K562 (cell line): Measurements from ENCODE around the gene TAS2R43. TPM values are rescaled to one million over a fixed set of nuclear protein-coding genes. Genes with fewer than 3 reads are reported as not detected.

Experiments used
- ATAC-seq: fragments of 200-7000 bp; cut with Tn5 transposase; 3 replicates; pipeline ENCODE4 v1.9.1; 2020; ENCODE audit warnings: moderate library complexity
- BruUV-seq: library from RNA; stranded (reverse); fragments of 400-500 nt; replicated peaks from 2 replicates; lab custom pipeline; 2021; lab: Mats Ljungman, UMichigan
- CTCF ChIA-PET: fragments of 300-600 bp; formaldehyde crosslinking; extraction: SDS; loops from one replicate; lab custom pipeline; 2021; ENCODE audit warnings: low intra/inter-chr PET ratio; lab: Yijun Ruan, JAX
- POLR2A ChIA-PET: fragments of 300-600, 350-650 bp; sonication (Branson Sonifier 250); formaldehyde crosslinking; extraction: SDS; loops from one replicate; lab custom pipeline; 2021; ENCODE audit warnings: antibody characterized with exemption, inconsistent platforms; lab: Yijun Ruan, JAX
- DNase-seq, 4 experiments: peaks; one replicate each; pipeline versions ENCODE4 v3.0.0 to v3.0.0-alpha.2; 2011 to 2018; ENCODE audit warnings: low spot score in 3 of 4, mixed read lengths in 3 of 4; ENCODE audit errors: extremely low read depth in 1 of 4
- FAIRE-seq: peaks from 2 replicates; lab custom pipeline; 2011; peaks lifted over from hg19 to GRCh38; lab: Jason Lieb, UNC
- H2AFZ ChIP-seq: 2 replicates; pipeline ENCODE4 v1.6.0; 2011; ENCODE audit warnings: low read depth, low read length, control low read depth, inconsistent platforms
- H3K27ac ChIP-seq: fragments of 200-600 bp; 3 replicates; pipeline ENCODE4 v1.8.0; 2011; ENCODE audit warnings: low read depth, mild to moderate bottlenecking, control low read depth, inconsistent platforms, low read length, moderate library complexity, mixed read lengths; ENCODE audit errors: extremely low read depth
- H3K27me3 ChIP-seq, 2 experiments: fragments of 300-600 bp in 1 of 2; 2 replicates in 1 of 2; 3 replicates in 1 of 2; pipeline versions ENCODE4 v1.6.0 to v1.8.0; 2011; ENCODE audit warnings: inconsistent platforms in 2 of 2, low read length in 2 of 2, mild to moderate bottlenecking in 1 of 2, mixed read lengths in 1 of 2, moderate library complexity in 1 of 2; ENCODE audit not compliant: control insufficient read depth in 2 of 2, insufficient read depth in 2 of 2
- H3K36me3 ChIP-seq: fragments of 300-600 bp; 3 replicates; pipeline ENCODE4 v1.8.0; 2011; ENCODE audit warnings: mild to moderate bottlenecking, low read length, inconsistent platforms; ENCODE audit not compliant: control insufficient read depth, insufficient read depth
- H3K4me1 ChIP-seq, 2 experiments: fragments of 200-600 bp in 1 of 2; replicated peaks in 1 of 2; 2 replicates in 1 of 2; 3 replicates in 1 of 2; pipeline versions ENCODE4 v1.5.1 to v1.8.0; 2011; ENCODE audit warnings: inconsistent platforms in 2 of 2, low read length in 2 of 2, mild to moderate bottlenecking in 1 of 2, mixed read lengths in 1 of 2, moderate library complexity in 1 of 2; ENCODE audit not compliant: control insufficient read depth in 2 of 2, insufficient read depth in 2 of 2
- H3K4me2 ChIP-seq: 2 replicates; pipeline ENCODE4 v1.6.1; 2011; ENCODE audit warnings: low read length, control low read depth, inconsistent platforms, mixed read lengths; ENCODE audit not compliant: insufficient read depth
- H3K4me3 ChIP-seq: fragments of 200-600 bp; sonication (generic), shearing (Covaris generic); 2 replicates; pipeline ENCODE4 v1.5.1; 2016; ENCODE audit warnings: control low read depth, inconsistent platforms
- H3K79me2 ChIP-seq: fragments of 200-600 bp; 3 replicates; pipeline ENCODE4 v1.8.0; 2011; ENCODE audit warnings: low read length, inconsistent platforms; ENCODE audit not compliant: control insufficient read depth, insufficient read depth
- H3K9ac ChIP-seq, 2 experiments: 2 replicates each; pipeline versions ENCODE4 v1.6.0 to v1.6.1; 2011; ENCODE audit warnings: low read depth in 2 of 2, low read length in 2 of 2, control low read depth in 1 of 2, inconsistent platforms in 1 of 2, mild to moderate bottlenecking in 1 of 2, mixed read lengths in 1 of 2; ENCODE audit not compliant: insufficient read depth in 1 of 2
- H3K9me1 ChIP-seq: one replicate; pipeline ENCODE4 v1.6.0; 2011; ENCODE audit warnings: inconsistent platforms, mild to moderate bottlenecking, low read length, moderate library complexity; ENCODE audit not compliant: control insufficient read depth, insufficient read depth
- H3K9me3 ChIP-seq: replicated peaks from 2 replicates; pipeline ENCODE4 v1.5.1; 2011; ENCODE audit warnings: low read depth, low read length, inconsistent platforms; ENCODE audit not compliant: control insufficient read depth, insufficient read depth
- H4K20me1 ChIP-seq: replicated peaks from 2 replicates; pipeline ENCODE4 v1.6.1; 2011; ENCODE audit warnings: low read length, inconsistent platforms, mixed read lengths; ENCODE audit not compliant: control insufficient read depth, insufficient read depth
- ARNT ChIP-seq, 2 experiments: fragments of 450-650 bp; IDR thresholded peaks; 2 replicates each; pipeline ENCODE4 v1.6.1; 2016; ENCODE audit warnings: mild to moderate bottlenecking in 1 of 2
- CEBPZ ChIP-seq: fragments of 150-350 bp; IDR thresholded peaks from 2 replicates; pipeline ENCODE4 v1.6.1; 2014; ENCODE audit warnings: low read depth, mild to moderate bottlenecking, low read length, borderline replicate concordance
- CREB1 ChIP-seq, 2 experiments: sonication (generic) in 1 of 2; formaldehyde crosslinking in 1 of 2; IDR thresholded peaks; 2 replicates each; pipeline versions ENCODE4 v1.6.1 to v1.8.0; 2012 to 2022; ENCODE audit warnings: inconsistent platforms in 1 of 2, mild to moderate bottlenecking in 1 of 2, missing genetic modification reagents in 1 of 2, moderate library complexity in 1 of 2
- LARP7 ChIP-seq: fragments of 450-650 bp; IDR thresholded peaks from 2 replicates; pipeline ENCODE4 v1.6.1; 2016
- NCOA1 ChIP-seq: fragments of 450-650 bp; IDR thresholded peaks from 2 replicates; pipeline ENCODE4 v1.6.1; 2016; ENCODE audit warnings: low read depth
- POLR2A ChIP-seq: fragments of 450-650 bp; conservative IDR thresholded peaks from 2 replicates; pipeline ENCODE4 v1.6.1; 2016
- RBM14 ChIP-seq: fragments of 200-400 bp; formaldehyde crosslinking; IDR thresholded peaks from 2 replicates; pipeline ENCODE4 v1.6.1; 2018; ENCODE audit warnings: low read depth, mild to moderate bottlenecking, low read length, moderate library complexity, borderline replicate concordance; ENCODE audit not compliant: insufficient read depth
- RBM17 ChIP-seq: fragments of 200-400 bp; formaldehyde crosslinking; IDR thresholded peaks from 2 replicates; pipeline ENCODE4 v1.6.1; 2017; ENCODE audit warnings: low read depth, mild to moderate bottlenecking, low read length, borderline replicate concordance
- RHOXF2B ChIP-seq: fragments of 250-450 bp; sonication (Bioruptor Pico); conservative IDR thresholded peaks from 2 replicates; pipeline ENCODE4 v1.5.1; 2021
- SMARCA5 ChIP-seq: fragments of 450-650 bp; IDR thresholded peaks from 2 replicates; pipeline ENCODE4 v1.6.1; 2016
- SRSF7 ChIP-seq: fragments of 200-400 bp; formaldehyde crosslinking; optimal IDR thresholded peaks from 2 replicates; pipeline ENCODE3; 2017; ENCODE audit warnings: mild to moderate bottlenecking, low read depth, low read length
- XRCC4 ChIP-seq: IDR thresholded peaks from one replicate; pipeline ENCODE4 v1.6.1; 2011; ENCODE audit not compliant: insufficient read depth, insufficient read length; ENCODE audit errors: extremely low read depth
- ZBTB8A ChIP-seq: fragments of 450-650 bp; IDR thresholded peaks from 2 replicates; pipeline ENCODE4 v1.6.1; 2018; ENCODE audit warnings: mild to moderate bottlenecking, moderate library complexity; ENCODE audit not compliant: partially characterized antibody
- ZNF699 ChIP-seq: fragments of 250-450 bp; sonication (Bioruptor Pico); IDR thresholded peaks from 2 replicates; pipeline ENCODE4 v1.8.0; 2021; ENCODE audit warnings: mild to moderate bottlenecking, moderate library complexity; ENCODE audit not compliant: insufficient replicate concordance
- ZNF780A ChIP-seq: fragments of 250-450 bp; sonication (Bioruptor Pico); IDR thresholded peaks from 2 replicates; pipeline ENCODE4 v1.5.0; 2021; ENCODE audit warnings: mild to moderate bottlenecking
- WGBS: fragments of 100-300 bp; shearing (Covaris generic); methylation state at CpG from one replicate; pipeline ENCODE4 v1.1.6; 2016; ENCODE audit warnings: low coverage, mixed read lengths; ENCODE audit not compliant: insufficient coverage; ENCODE audit errors: missing lambda C conversion rate; 5-methylcytosine and 5-hydroxymethylcytosine counted together
- in situ Hi-C: fragments of 300-500 bp; cut with MboI; formaldehyde crosslinking; loops from 4 replicates; pipeline ENCODE4 v1.15.0; 2018; ENCODE audit warnings: inconsistent platforms, mixed read lengths
- intact Hi-C: fragments of 100-400 bp; cut with micrococcal nuclease; formaldehyde crosslinking; loops from 2 replicates; pipeline ENCODE4 v1.14.2; 2022
- polyA plus RNA-seq, 8 experiments: library from polyadenylated mRNA; depleted of rRNA in 4 of 8; stranded (reverse) in 5 of 8; unstranded in 3 of 8; fragments of >200 nt; fragmentation: Nextera tagmentation in 2 of 8; fragmentation: Illumina TruSeq in 1 of 8; extraction: Ambion mirVana in 2 of 8; extraction: Trizol in 1 of 8; gene quantifications; 2 replicates each; pipeline versions ENCODE4 v1.2.1 to v1.2.3, GENCODE V29; 2011 to 2014; ENCODE audit warnings: inconsistent platforms in 1 of 8, missing spikeins in 1 of 8
- total RNA-seq, 7 experiments: library from RNA; depleted of rRNA in 6 of 7; stranded (reverse); fragments of >200 nt in 6 of 7; fragmentation: Illumina TruSeq in 2 of 7; extraction: Trizol in 2 of 7; gene quantifications; 2 replicates each; pipeline versions ENCODE4 v1.2.1 to v1.2.3, GENCODE V29; 2011 to 2021; ENCODE audit warnings: low replicate concordance in 1 of 7
- TF ChIP-seq, protein P1 (sequence below): fragments of 450-650 bp; IDR thresholded peaks from 2 replicates; pipeline ENCODE4 v1.6.1; 2016; ENCODE audit warnings: antibody characterized with exemption
- TF ChIP-seq, protein P2 (sequence below): IDR thresholded peaks from 3 replicates; pipeline ENCODE4 v1.6.1; 2011; ENCODE audit warnings: borderline replicate concordance, mild to moderate bottlenecking, moderate library complexity; ENCODE audit not compliant: insufficient read length; ENCODE audit errors: extremely low read depth

The TAS2R43 gene
- total and polyA plus RNA-seq, 9 of the 15 experiments (the other 6 are each of a cell fraction or from before 2014, with no cell fraction given), result not detected

GRCh38 chr12:11078246-11078645 lies 13.9 kb downstream of the TAS2R43 start:
- no peaks in the 10 kb centered on the region for H3K4me1 ChIP-seq
- no peaks in the 10 kb centered on the region for H4K20me1 ChIP-seq
- DNase-seq, result no peak
- H2AFZ ChIP-seq, result no peak overlapping the region
- intact Hi-C loops (no loop called here), in situ Hi-C loops (no loop called here)
- no peak overlapping the region for H3K9ac ChIP-seq
- H3K27me3 ChIP-seq, result no peaks in the 10 kb centered on the region
- H3K4me3 ChIP-seq, result no peak overlapping the region
- ChIA-PET CTCF (no interaction called here), POLR2A (no interaction called here)
- H3K9me1 ChIP-seq, result no peaks in the 10 kb centered on the region
- H3K9me3 ChIP-seq, result no peaks in the 10 kb centered on the region
- TF ChIP-seq, protein P1, sequence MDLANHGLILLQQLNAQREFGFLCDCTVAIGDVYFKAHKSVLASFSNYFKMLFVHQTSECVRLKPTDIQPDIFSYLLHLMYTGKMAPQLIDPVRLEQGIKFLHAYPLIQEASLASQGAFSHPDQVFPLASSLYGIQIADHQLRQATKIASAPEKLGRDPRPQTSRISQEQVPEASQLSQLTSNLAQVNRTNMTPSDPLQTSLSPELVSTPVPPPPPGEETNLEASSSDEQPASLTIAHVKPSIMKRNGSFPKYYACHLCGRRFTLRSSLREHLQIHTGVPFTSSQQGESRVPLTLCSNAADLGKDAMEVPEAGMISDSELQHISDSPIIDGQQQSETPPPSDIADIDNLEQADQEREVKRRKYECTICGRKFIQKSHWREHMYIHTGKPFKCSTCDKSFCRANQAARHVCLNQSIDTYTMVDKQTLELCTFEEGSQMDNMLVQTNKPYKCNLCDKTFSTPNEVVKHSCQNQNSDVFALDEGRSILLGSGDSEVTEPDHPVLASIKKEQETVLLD, result no peak
- TF ChIP-seq SRSF7 (no peak), CEBPZ (no peak), CREB1 (IDR thresholded peaks at IDR 0.05) (no peak), CREB1 (CRISPR knock-in tag; IDR thresholded peaks at IDR 0.05) (no peak), RBM17 (no peak), LARP7 (no peak), ZNF780A (no peak), NCOA1 (no peak), XRCC4 (no peak), SMARCA5 (no peak), RHOXF2B (no peak), ZBTB8A (no peak), ARNT (IDR thresholded peaks at IDR 0.05) (no peak), POLR2A (no peak), ZNF699 (CRISPR knock-in tag) (no peak), RBM14 (no peak)
- TF ChIP-seq, protein P2, sequence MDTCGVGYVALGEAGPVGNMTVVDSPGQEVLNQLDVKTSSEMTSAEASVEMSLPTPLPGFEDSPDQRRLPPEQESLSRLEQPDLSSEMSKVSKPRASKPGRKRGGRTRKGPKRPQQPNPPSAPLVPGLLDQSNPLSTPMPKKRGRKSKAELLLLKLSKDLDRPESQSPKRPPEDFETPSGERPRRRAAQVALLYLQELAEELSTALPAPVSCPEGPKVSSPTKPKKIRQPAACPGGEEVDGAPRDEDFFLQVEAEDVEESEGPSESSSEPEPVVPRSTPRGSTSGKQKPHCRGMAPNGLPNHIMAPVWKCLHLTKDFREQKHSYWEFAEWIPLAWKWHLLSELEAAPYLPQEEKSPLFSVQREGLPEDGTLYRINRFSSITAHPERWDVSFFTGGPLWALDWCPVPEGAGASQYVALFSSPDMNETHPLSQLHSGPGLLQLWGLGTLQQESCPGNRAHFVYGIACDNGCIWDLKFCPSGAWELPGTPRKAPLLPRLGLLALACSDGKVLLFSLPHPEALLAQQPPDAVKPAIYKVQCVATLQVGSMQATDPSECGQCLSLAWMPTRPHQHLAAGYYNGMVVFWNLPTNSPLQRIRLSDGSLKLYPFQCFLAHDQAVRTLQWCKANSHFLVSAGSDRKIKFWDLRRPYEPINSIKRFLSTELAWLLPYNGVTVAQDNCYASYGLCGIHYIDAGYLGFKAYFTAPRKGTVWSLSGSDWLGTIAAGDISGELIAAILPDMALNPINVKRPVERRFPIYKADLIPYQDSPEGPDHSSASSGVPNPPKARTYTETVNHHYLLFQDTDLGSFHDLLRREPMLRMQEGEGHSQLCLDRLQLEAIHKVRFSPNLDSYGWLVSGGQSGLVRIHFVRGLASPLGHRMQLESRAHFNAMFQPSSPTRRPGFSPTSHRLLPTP, result no peak
- no peak for ATAC-seq
- FAIRE-seq, result no peak
- H3K27ac ChIP-seq, result no peak overlapping the region
- H3K79me2 ChIP-seq, result no peaks in the 10 kb centered on the region
- BruUV-seq, result no TSS peak
- no peak overlapping the region for H3K4me2 ChIP-seq
- no CpG with 5 or more reads among the region's 1 CpG for WGBS
- H3K36me3 ChIP-seq, result no peaks in the 10 kb centered on the region
